ENCODE data around the gene SERPINF2. TPM values are rescaled to one million over a fixed set of nuclear protein-coding genes. Genes with fewer than 3 reads are reported as not detected.
A peak's percentile ranks its signal among the peaks of the same experiment; 100 is the strongest.

Gene SERPINF2
- total and polyA plus RNA-seq, 2 donors from 2014 or later = 30.6 to 209 TPM

DNA sequence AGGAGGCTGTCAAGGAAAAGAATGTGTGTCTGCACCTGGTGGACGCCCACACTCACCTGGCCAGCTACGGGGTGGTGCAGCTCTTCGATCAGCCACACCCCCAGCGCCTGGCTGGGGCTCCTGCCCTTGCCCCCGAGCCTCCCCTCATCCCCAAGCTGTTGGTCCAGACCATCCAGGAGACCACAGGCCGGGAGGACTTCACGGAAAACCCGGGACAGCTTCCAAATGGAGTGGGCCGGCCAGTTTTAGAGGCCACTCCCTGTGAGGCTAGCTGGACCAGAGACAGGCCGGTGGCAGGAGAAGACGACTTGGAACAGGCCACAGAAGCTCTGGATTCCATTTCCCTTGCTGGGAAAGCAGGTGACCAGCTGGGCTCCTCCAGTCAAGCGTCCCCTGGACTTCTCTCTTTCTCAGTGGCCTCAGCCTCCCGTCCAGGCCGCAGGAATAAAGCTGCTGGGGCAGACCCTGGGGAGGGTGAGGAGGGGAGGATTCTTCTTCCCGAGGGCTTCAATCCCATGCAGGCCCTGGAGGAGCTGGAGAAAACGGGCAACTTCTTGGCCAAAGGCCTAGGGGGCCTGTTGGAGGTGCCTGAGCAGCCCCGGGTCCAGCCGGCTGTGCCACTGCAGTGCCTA lies 15.9 kb upstream of the SERPINF2 start:
- no peaks in the 10 kb centered on the region for H3K36me3 ChIP-seq (ENCODE audit: control insufficient read depth in 2 of 3, insufficient read depth in 3 of 3, low read length in 3 of 3)
- no peak overlapping the region for H3K9ac ChIP-seq (ENCODE audit: low read length in 3 of 3)
- H3K9me3 ChIP-seq (ENCODE audit: control insufficient read depth in 2 of 3, insufficient read depth in 1 of 3, low read length in 3 of 3) = no peaks in the 10 kb centered on the region
- TF ChIP-seq, protein P1, sequence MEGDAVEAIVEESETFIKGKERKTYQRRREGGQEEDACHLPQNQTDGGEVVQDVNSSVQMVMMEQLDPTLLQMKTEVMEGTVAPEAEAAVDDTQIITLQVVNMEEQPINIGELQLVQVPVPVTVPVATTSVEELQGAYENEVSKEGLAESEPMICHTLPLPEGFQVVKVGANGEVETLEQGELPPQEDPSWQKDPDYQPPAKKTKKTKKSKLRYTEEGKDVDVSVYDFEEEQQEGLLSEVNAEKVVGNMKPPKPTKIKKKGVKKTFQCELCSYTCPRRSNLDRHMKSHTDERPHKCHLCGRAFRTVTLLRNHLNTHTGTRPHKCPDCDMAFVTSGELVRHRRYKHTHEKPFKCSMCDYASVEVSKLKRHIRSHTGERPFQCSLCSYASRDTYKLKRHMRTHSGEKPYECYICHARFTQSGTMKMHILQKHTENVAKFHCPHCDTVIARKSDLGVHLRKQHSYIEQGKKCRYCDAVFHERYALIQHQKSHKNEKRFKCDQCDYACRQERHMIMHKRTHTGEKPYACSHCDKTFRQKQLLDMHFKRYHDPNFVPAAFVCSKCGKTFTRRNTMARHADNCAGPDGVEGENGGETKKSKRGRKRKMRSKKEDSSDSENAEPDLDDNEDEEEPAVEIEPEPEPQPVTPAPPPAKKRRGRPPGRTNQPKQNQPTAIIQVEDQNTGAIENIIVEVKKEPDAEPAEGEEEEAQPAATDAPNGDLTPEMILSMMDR (IDR thresholded peaks at IDR 0.05; ENCODE audit: borderline replicate concordance, extremely low read depth, insufficient read depth) = no peak
- DNase-seq (peak in 2 of 5 donors; percentile 36 to 58), FAIRE-seq (no peak)
- intact Hi-C loops (cut with DNase I) = loop anchor here (10.0 kb wide), 1 partner anchor 48 kb away; no protein-coding TSS in a partner anchor
- H3K4me1 ChIP-seq (ENCODE audit: control insufficient read depth in 2 of 3, insufficient read depth in 2 of 3, low read depth in 1 of 3, low read length in 3 of 3) = peaks cover 0 to 32% (median 0%) of the 10 kb centered on the region in 3 donors
- H3K27ac ChIP-seq (ENCODE audit: low read depth in 2 of 2, low read length in 2 of 2) = no peak overlapping the region
- no peak overlapping the region for H3K4me3 ChIP-seq (ENCODE audit: low read length in 3 of 3)
- no peaks in the 10 kb centered on the region for H3K27me3 ChIP-seq (ENCODE audit: control insufficient read depth, insufficient read depth, low read length)

GRCh38 chr17:1727258-1727789 lies 15.3 kb upstream of the SERPINF2 start:
- TF ChIP-seq, protein P1 (IDR thresholded peaks at IDR 0.05; ENCODE audit: borderline replicate concordance, extremely low read depth, insufficient read depth) = no peak
- peak in 2 of 5 donors; percentile 32 to 75 for DNase-seq
- Histone ChIP-seq H3K9me3 (ENCODE audit: control insufficient read depth in 2 of 3, insufficient read depth in 1 of 3, low read length in 3 of 3) (no peaks in the 10 kb centered on the region), H3K36me3 (ENCODE audit: control insufficient read depth in 2 of 3, insufficient read depth in 3 of 3, low read length in 3 of 3) (no peaks in the 10 kb centered on the region), H3K4me3 (ENCODE audit: low read length in 3 of 3) (no peak overlapping the region), H3K27me3 (ENCODE audit: control insufficient read depth, insufficient read depth, low read length) (no peaks in the 10 kb centered on the region), H3K4me1 (ENCODE audit: control insufficient read depth in 2 of 3, insufficient read depth in 2 of 3, low read depth in 1 of 3, low read length in 3 of 3) (peaks cover 0 to 32% (median 0%) of the 10 kb centered on the region in 3 donors), H3K9ac (ENCODE audit: low read length in 3 of 3) (no peak overlapping the region), H3K27ac (ENCODE audit: low read depth in 2 of 2, low read length in 2 of 2) (no peak overlapping the region)
- intact Hi-C loops (cut with DNase I) = loop anchor here (10.0 kb wide), 1 partner anchor 47 kb away; no protein-coding TSS in a partner anchor
- no peak for FAIRE-seq

DNA sequence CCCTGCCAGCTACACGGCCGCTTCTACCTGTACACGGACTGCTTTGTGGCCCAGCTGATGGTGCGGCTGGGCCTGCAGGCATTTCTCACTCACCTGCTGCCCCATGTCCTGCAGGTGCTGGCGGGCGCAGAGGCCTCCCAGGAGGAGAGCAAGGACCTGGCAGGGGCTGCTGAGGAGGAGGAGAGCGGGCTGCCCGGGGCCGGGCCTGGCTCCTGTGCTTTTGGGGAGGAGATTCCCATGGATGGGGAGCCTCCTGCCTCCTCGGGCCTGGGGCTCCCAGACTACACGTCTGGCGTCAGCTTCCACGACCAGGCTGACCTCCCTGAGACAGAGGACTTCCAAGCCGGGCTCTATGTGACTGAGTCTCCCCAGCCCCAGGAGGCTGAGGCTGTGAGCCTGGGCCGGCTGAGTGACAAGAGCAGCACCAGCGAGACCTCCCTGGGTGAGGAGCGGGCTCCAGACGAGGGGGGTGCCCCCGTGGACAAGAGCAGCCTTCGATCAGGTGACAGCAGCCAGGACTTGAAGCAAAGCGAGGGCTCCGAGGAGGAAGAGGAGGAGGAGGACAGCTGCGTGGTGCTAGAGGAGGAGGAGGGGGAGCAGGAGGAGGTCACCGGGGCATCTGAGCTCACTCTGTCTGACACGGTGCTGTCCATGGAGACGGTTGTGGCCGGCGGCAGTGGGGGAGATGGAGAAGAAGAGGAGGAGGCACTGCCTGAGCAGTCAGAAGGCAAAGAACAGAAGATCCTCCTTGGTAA lies 14.6 kb upstream of the SERPINF2 start:
- no peak overlapping the region for H3K9ac ChIP-seq (ENCODE audit: low read length in 3 of 3)
- FAIRE-seq (no peak), DNase-seq (peak in 4 of 5 donors; percentile 28 to 68 (median 64))
- TF ChIP-seq, protein P1 (IDR thresholded peaks at IDR 0.05; ENCODE audit: borderline replicate concordance, extremely low read depth, insufficient read depth) = no peak
- no peak overlapping the region for H3K27ac ChIP-seq (ENCODE audit: low read depth in 2 of 2, low read length in 2 of 2)
- H3K27me3 ChIP-seq (ENCODE audit: control insufficient read depth, insufficient read depth, low read length) = no peaks in the 10 kb centered on the region
- H3K4me1 ChIP-seq (ENCODE audit: control insufficient read depth in 2 of 3, insufficient read depth in 2 of 3, low read depth in 1 of 3, low read length in 3 of 3) = peaks cover 0 to 29% (median 0%) of the 10 kb centered on the region in 3 donors
- H3K9me3 ChIP-seq (ENCODE audit: control insufficient read depth in 2 of 3, insufficient read depth in 1 of 3, low read length in 3 of 3) = no peaks in the 10 kb centered on the region
- H3K36me3 ChIP-seq (ENCODE audit: control insufficient read depth in 2 of 3, insufficient read depth in 3 of 3, low read length in 3 of 3) = peaks cover 0 to under 1% (median 0%) of the 10 kb centered on the region in 3 donors
- H3K4me3 ChIP-seq (ENCODE audit: low read length in 3 of 3) = no peak overlapping the region
- intact Hi-C loops (cut with DNase I) = loop anchor here (10.0 kb wide), 1 partner anchor 47 kb away; no protein-coding TSS in a partner anchor

Data from kidney (tissue), 14 donors.